GM12872 (cell line): ENCODE measurements around the gene ARHGEF6.

ENCODE experiments used
- CTCF ChIP-seq: IDR thresholded peaks from 3 replicates; pipeline ENCODE4 v1.5.1; 2011; ENCODE audit warnings: low read depth, mild to moderate bottlenecking, low read length, moderate library complexity; ENCODE audit not compliant: insufficient read depth

The ARHGEF6 gene

GRCh38 chrX:136674270-136674985, 106.3 kb downstream of the ARHGEF6 start:
- no peak for TF ChIP-seq CTCF

- no peak for TF ChIP-seq CTCF
Measured at GRCh38 chrX:136671006-136671610, 109.6 kb downstream of the ARHGEF6 start.

GRCh38 chrX:136667446-136668168, 113.1 kb downstream of the ARHGEF6 start:
- TF ChIP-seq CTCF, result no peak

- TF ChIP-seq CTCF, result no peak
Measured at GRCh38 chrX:136666088-136666487, 114.6 kb downstream of the ARHGEF6 start.

GRCh38 chrX:136665258-136665900, 115.4 kb downstream of the ARHGEF6 start:
- no peak for TF ChIP-seq CTCF

GRCh38 chrX:136662976-136663375, 117.8 kb downstream of the ARHGEF6 start:
- no peak for TF ChIP-seq CTCF

- no peak for TF ChIP-seq CTCF
Measured at GRCh38 chrX:136662104-136662503, 118.6 kb downstream of the ARHGEF6 start.
